Endothelial cell of umbilical vein (primary cell): ENCODE measurements around the gene LGMN. TPM values are rescaled to one million over a fixed set of nuclear protein-coding genes. Genes with fewer than 3 reads are reported as not detected.

ENCODE experiments used
- BruUV-seq: library from RNA; stranded (reverse); fragments of 400-500 nt; replicated peaks from 2 replicates; lab custom pipeline; 2021; lab: Mats Ljungman, UMichigan
- CTCF ChIA-PET: fragments of 300-600, 350-600 bp; sonication (Branson Sonifier 250); formaldehyde crosslinking; loops from one replicate; lab custom pipeline; 2021; ENCODE audit warnings: antibody characterized with exemption, inconsistent platforms; lab: Charles Lee
- POLR2A ChIA-PET: fragments of 300-600, 350-600 bp; sonication (Branson Sonifier 250); formaldehyde crosslinking; loops from one replicate; lab custom pipeline; 2021; ENCODE audit warnings: antibody characterized with exemption, inconsistent platforms; lab: Charles Lee
- DNase-seq: peaks from one replicate; pipeline ENCODE4 v3.0.0-alpha.2; 2011; ENCODE audit warnings: low read depth, low spot score
- FAIRE-seq: peaks from 2 replicates; lab custom pipeline; 2011; peaks lifted over from hg19 to GRCh38; lab: Jason Lieb, UNC
- H2AFZ ChIP-seq: 2 replicates; pipeline ENCODE4 v1.6.0; 2012; ENCODE audit warnings: low read depth, low read length, control low read depth, inconsistent platforms
- H3K27ac ChIP-seq: 2 replicates; pipeline ENCODE4 v1.5.1; 2011; ENCODE audit warnings: low read depth, mild to moderate bottlenecking, control low read depth, low read length, moderate library complexity; ENCODE audit not compliant: insufficient read depth
- H3K27me3 ChIP-seq, 2 experiments: 2 replicates each; pipeline versions ENCODE4 v1.6.0 to v1.6.1; 2011; ENCODE audit warnings: low read length in 2 of 2, mixed read lengths in 1 of 2; ENCODE audit not compliant: control insufficient read depth in 2 of 2, insufficient read depth in 2 of 2
- H3K36me3 ChIP-seq, 2 experiments: 2 replicates in 1 of 2; 3 replicates in 1 of 2; pipeline ENCODE4 v1.5.1; 2011; ENCODE audit warnings: low read length in 2 of 2, mild to moderate bottlenecking in 1 of 2, moderate library complexity in 1 of 2; ENCODE audit not compliant: control insufficient read depth in 2 of 2, insufficient read depth in 2 of 2; ENCODE audit errors: extremely low read depth in 1 of 2
- H3K4me1 ChIP-seq: 3 replicates; pipeline ENCODE4 v1.5.1; 2011; ENCODE audit warnings: mild to moderate bottlenecking, low read length; ENCODE audit not compliant: control insufficient read depth, insufficient read depth; ENCODE audit errors: extremely low read depth
- H3K4me2 ChIP-seq: 2 replicates; pipeline ENCODE4 v1.6.1; 2011; ENCODE audit warnings: low read length, control low read depth, mixed read lengths; ENCODE audit not compliant: insufficient read depth
- H3K4me3 ChIP-seq, 3 experiments: fragments of 200-600 bp in 1 of 3; sonication (generic), shearing (Covaris generic) in 1 of 3; replicated peaks in 1 of 3; 2 replicates each; pipeline ENCODE4 v1.5.1; 2011 to 2016; ENCODE audit warnings: control low read depth in 3 of 3, low read length in 3 of 3, mild to moderate bottlenecking in 2 of 3, inconsistent platforms in 1 of 3, low read depth in 1 of 3, moderate library complexity in 1 of 3; ENCODE audit not compliant: insufficient read depth in 1 of 3
- H3K79me2 ChIP-seq: 2 replicates; pipeline ENCODE4 v1.6.0; 2012; ENCODE audit warnings: low read length, inconsistent platforms; ENCODE audit not compliant: control insufficient read depth, insufficient read depth
- H3K9ac ChIP-seq: replicated peaks from 2 replicates; pipeline ENCODE3; 2011; ENCODE audit warnings: low read length, control low read depth; ENCODE audit not compliant: insufficient read depth; ENCODE audit errors: extremely low read depth
- H3K9me1 ChIP-seq: replicated peaks from 3 replicates; pipeline ENCODE4 v1.6.0; 2011; ENCODE audit warnings: mild to moderate bottlenecking, low read length; ENCODE audit not compliant: control insufficient read depth, insufficient read depth; ENCODE audit errors: extremely low read depth
- H3K9me3 ChIP-seq: replicated peaks from 2 replicates; pipeline ENCODE4 v1.5.1; 2012; ENCODE audit warnings: low read length, inconsistent platforms; ENCODE audit not compliant: control insufficient read depth, insufficient read depth
- H4K20me1 ChIP-seq: replicated peaks from 2 replicates; pipeline ENCODE3; 2011; ENCODE audit warnings: mild to moderate bottlenecking, low read length; ENCODE audit not compliant: control insufficient read depth, insufficient read depth; ENCODE audit errors: extremely low read depth
- CTCF ChIP-seq, 2 donors: IDR thresholded peaks; 1 replicate in 1 of 2; 2 replicates in 1 of 2; pipeline ENCODE4 v1.5.1; 2011; ENCODE audit warnings: low read length in 2 of 2, mild to moderate bottlenecking in 2 of 2, moderate library complexity in 2 of 2, control low read depth in 1 of 2, inconsistent platforms in 1 of 2, low read depth in 1 of 2; ENCODE audit not compliant: insufficient read depth in 1 of 2; ENCODE audit errors: extremely low read depth in 1 of 2
- EZH2 ChIP-seq: IDR thresholded peaks from 2 replicates; pipeline ENCODE4 v1.6.1; 2012; ENCODE audit warnings: borderline replicate concordance, low read depth, mild to moderate bottlenecking, moderate library complexity, low read length, inconsistent platforms; ENCODE audit not compliant: severe bottlenecking
- FOS ChIP-seq: IDR thresholded peaks from 2 replicates; pipeline ENCODE4 v1.6.1; 2011; ENCODE audit warnings: mild to moderate bottlenecking, low read length, moderate library complexity, borderline replicate concordance; ENCODE audit not compliant: insufficient read depth
- GATA2 ChIP-seq: IDR thresholded peaks from 2 replicates; pipeline ENCODE4 v1.7.0; 2011; ENCODE audit warnings: low read depth, mild to moderate bottlenecking, moderate library complexity, mixed read lengths, low read length; ENCODE audit not compliant: insufficient read length, insufficient read depth
- JUN ChIP-seq: IDR thresholded peaks from 2 replicates; pipeline ENCODE4 v1.6.1; 2011; ENCODE audit warnings: borderline replicate concordance, low read depth; ENCODE audit not compliant: insufficient read length, insufficient read depth
- MYC ChIP-seq: IDR thresholded peaks from one replicate; pipeline ENCODE4 v1.6.1; 2011; ENCODE audit warnings: mild to moderate bottlenecking, low read depth, low read length
- POLR2A ChIP-seq: IDR thresholded peaks from 2 replicates; pipeline ENCODE4 v1.6.1; 2012; ENCODE audit warnings: low read depth, mild to moderate bottlenecking, control low read depth, low read length
- POLR2AphosphoS5 ChIP-seq: IDR thresholded peaks from 2 replicates; pipeline ENCODE4 v1.6.1; 2012; ENCODE audit warnings: low read depth, mild to moderate bottlenecking, control low read depth, low read length, moderate library complexity; ENCODE audit not compliant: insufficient read depth
- dilution Hi-C: fragments of 300-500 bp; cut with MboI; formaldehyde crosslinking; loops from one replicate; pipeline ENCODE4 v1.15.0; 2019; ENCODE audit warnings: low sequenced_read_pairs; ENCODE audit not compliant: extremely low pct_ligation_motif_present
- intact Hi-C: fragments of 100-400 bp; cut with micrococcal nuclease; formaldehyde crosslinking; loops from one replicate; pipeline ENCODE4 v1.10.0; 2022
- polyA plus RNA-seq, 4 experiments: library from polyadenylated mRNA; depleted of rRNA in 3 of 4; stranded (reverse) in 3 of 4; unstranded in 1 of 4; fragments of >200 nt; gene quantifications; 2 replicates each; pipeline versions ENCODE4 v1.2.1 to v1.2.3, GENCODE V29; 2011 to 2012; ENCODE audit warnings: missing spikeins in 1 of 4
- total RNA-seq: library from RNA; stranded (reverse); gene quantifications from 2 replicates; pipeline ENCODE4 v1.2.3, GENCODE V29; 2021
- TF ChIP-seq, protein P1 (sequence below): IDR thresholded peaks from 2 replicates; pipeline ENCODE4 v1.6.1; 2011; ENCODE audit not compliant: insufficient read depth, insufficient read length

Gene LGMN
- total and polyA plus RNA-seq, 2 donors (not counting 3 experiments of a cell fraction or from before 2014, with no cell fraction given): 56.7 to 99.2 TPM

GRCh38 chr14:92686411-92686899 lies 62.0 kb downstream of the LGMN start:
- Histone ChIP-seq H3K79me2 (no peaks in the 10 kb centered on the region), H2AFZ (no peak overlapping the region), H4K20me1 (no peaks in the 10 kb centered on the region), H3K4me3 (no peak overlapping the region), H3K27me3 (no peaks in the 10 kb centered on the region), H3K36me3 (peaks cover 0 to 2% of the 10 kb centered on the region in 2 experiments), H3K9me1 (no peaks in the 10 kb centered on the region), H3K27ac (no peak overlapping the region), H3K9ac (no peak overlapping the region), H3K4me2 (no peak overlapping the region), H3K9me3 (no peaks in the 10 kb centered on the region), H3K4me1 (peaks cover under 1% of the 10 kb centered on the region)
- intact Hi-C loops: loop anchor here (5.0 to 10.0 kb wide), 2 partner anchors 362 to 564 kb away; partner anchors contain the start of genes CPSF2, NDUFB1 and SLC24A4
- POLR2A ChIA-PET: interaction anchor here (0.7 to 1.5 kb wide), 2 partner anchors 41 to 62 kb away, joined by 3 to 5 read pairs; partner anchors contain the start of gene LGMN
- DNase-seq (no peak), FAIRE-seq (no peak)
- BruUV-seq: no TSS peak
- dilution Hi-C loops: loop anchor here (25.0 kb wide), 1 partner anchor 324 kb away; no protein-coding TSS in a partner anchor
- TF ChIP-seq GATA2 (no peak), POLR2A (no peak)
- CTCF ChIA-PET: interaction anchor here (0.9 to 7.3 kb wide), 29 partner anchors 9 to 565 kb away, joined by 3 to 118 read pairs (median 5); partner anchors contain the start of genes CPSF2, LGMN and NDUFB1

DNA sequence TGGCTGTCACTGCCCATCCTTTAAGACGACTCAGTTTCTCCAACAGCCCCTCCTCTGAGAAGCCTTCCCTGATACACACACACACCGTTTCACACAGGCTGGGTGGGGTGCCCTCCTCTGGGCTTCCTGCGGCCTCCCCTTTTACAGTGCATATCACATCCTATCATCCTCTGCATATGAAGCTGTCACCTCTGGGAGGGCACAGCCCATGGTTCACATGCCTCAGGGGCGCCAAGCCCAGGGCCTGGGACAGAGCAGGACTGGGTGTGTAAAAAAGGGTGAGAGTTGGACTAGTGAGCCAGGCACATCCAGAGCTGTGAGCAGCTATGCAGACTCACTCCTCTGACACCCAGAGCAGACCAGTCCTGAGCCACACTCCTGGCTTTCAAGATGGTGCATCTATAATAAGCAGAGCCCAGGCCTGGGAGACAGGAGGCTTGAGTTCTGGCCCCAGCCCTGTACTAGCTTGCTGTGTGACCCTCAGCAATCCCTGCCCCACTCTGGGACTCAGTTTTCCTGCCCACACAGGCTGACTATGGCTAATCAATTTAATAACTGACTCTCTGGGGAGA lies 62.6 kb downstream of the LGMN start:
- Histone ChIP-seq H3K36me3 (peaks cover 0 to 2% of the 10 kb centered on the region in 2 experiments), H3K79me2 (no peaks in the 10 kb centered on the region), H3K4me1 (peaks cover 4% of the 10 kb centered on the region), H3K27me3 (no peaks in the 10 kb centered on the region), H3K4me3 (no peak overlapping the region), H3K9me3 (no peaks in the 10 kb centered on the region), H3K4me2 (no peak overlapping the region), H3K9me1 (no peaks in the 10 kb centered on the region), H3K9ac (no peak overlapping the region), H4K20me1 (no peaks in the 10 kb centered on the region), H2AFZ (no peak overlapping the region), H3K27ac (no peak overlapping the region)
- FAIRE-seq (no peak), DNase-seq (no peak)
- intact Hi-C loops: loop anchor here (5.0 to 10.0 kb wide), 2 partner anchors 361 to 564 kb away; partner anchors contain the start of genes CPSF2, NDUFB1 and SLC24A4
- ChIA-PET CTCF (interaction anchor here (1.0 to 7.3 kb wide), 22 partner anchors 9 to 564 kb away, joined by 3 to 118 read pairs (median 6); partner anchors contain the start of genes CPSF2, LGMN and NDUFB1), POLR2A (no interaction called here)
- TF ChIP-seq JUN (no peak), GATA2 (no peak), EZH2 (no peak), POLR2A (no peak), FOS (no peak), MYC (no peak), POLR2AphosphoS5 (no peak), CTCF (IDR thresholded peaks at IDR 0.05; ENCODE audit: extremely low read depth in 1 of 2, insufficient read depth in 1 of 2, low read depth in 1 of 2, low read length in 2 of 2) (no peak)
- TF ChIP-seq, protein P1, sequence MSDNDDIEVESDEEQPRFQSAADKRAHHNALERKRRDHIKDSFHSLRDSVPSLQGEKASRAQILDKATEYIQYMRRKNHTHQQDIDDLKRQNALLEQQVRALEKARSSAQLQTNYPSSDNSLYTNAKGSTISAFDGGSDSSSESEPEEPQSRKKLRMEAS: no peak
- no TSS peak for BruUV-seq
- dilution Hi-C loops: loop anchor here (25.0 kb wide), 1 partner anchor 324 kb away; no protein-coding TSS in a partner anchor
